HG03565 (cell line): ENCODE data around the gene KSR1.
"Not testable (repeated sequence)": the region's sequence is repeated elsewhere in the genome, so short reads cannot be mapped to it uniquely, and the experiment has no call there.

Experiments used
- ATAC-seq: cut with Tn5 transposase; IDR thresholded peaks from one replicate; pipeline ENCODE4 v1.9.1; 2021; ENCODE audit warnings: mild to moderate bottlenecking, moderate library complexity; ENCODE audit not compliant: unreplicated experiment

The KSR1 gene

GRCh38 chr17:27491713-27492190 is 35.5 kb downstream of the KSR1 start:
- ATAC-seq: no peak

- ATAC-seq: no peak
These were observed 36.2 kb downstream of the KSR1 start for GRCh38 chr17:27492470-27492869.

DNA sequence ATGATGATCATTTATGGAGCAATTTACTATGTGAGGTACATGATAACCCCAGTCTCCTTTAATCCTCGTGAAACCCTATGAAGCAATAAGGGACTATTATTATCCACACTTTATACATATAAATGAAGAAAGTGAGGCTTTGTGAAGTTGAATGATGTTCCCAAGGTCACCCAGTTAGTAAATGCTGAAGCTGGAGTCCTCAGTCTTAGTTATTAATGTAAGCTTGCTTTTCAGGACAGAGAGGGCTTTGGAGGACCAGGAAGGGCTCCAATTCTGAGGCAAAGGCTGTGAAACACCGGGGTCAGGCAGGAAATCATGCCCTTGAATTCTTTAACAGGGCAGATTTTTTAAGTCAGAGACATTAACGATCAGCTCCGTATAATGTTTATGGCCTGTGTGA is 36.8 kb downstream of the KSR1 start:
- ATAC-seq: no peak

DNA sequence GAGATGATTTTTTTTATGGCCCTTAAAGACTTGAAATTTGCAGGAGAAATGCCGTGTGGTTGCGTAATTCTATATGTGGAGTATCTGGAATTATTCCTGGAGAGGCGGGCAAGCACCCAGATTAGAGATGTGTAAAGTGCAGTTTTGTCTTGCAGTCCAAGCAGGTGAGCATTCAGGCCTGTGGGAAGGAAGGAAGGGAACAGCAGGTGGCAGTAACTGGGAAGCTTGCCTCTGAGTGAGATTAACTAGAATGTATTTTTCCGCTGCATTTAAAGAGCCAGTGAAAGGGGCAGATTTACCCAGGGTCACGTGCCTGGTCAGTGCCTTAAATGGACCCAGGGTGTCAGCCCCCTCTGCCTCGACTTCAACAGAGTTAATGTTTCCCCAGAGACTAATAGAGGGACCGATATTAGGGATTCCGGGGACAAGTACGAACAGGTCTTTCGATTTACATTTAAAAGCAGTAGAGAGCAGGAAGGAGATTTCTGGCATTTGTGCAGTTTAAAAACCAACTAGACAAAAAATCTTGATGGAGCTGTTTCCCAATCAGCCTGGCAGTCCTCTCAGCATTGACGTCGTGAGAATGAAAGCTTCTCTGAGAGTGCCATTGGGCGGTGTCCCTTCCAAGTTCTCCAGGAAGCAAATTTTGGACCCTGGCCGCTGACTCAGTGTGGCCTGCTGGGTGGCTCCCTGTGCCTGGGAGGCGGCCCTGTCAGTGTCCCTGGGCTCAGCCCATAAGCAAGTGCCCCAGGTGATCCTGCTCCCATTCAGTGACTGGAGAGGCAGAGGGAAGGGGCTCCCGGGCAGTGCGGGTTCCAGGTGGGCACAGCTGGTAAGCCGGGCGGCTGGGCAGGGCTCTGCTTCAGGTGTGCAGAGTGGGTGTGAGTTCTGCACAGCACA is 38.2 kb downstream of the KSR1 start:
- ATAC-seq: no peak

DNA sequence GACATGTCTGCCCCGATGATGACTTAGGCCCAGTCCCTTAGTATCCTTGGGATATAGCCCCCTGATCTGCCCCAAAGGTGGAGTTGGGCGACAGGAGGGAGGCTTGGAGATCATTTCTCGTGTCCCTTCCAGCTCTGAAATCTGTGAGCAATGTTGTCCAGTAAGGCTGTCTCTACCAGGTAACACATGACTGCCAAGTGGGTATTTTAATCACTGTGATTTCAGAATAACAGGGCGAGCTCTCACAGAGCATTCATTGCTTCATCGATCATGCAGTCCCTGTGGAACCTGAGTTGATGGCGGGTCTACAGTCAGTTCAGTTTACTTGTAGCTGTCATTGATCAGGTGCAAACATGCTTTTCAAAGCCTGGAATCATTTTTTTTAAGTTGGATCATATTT is 39.2 kb downstream of the KSR1 start:
- ATAC-seq: no peak

DNA sequence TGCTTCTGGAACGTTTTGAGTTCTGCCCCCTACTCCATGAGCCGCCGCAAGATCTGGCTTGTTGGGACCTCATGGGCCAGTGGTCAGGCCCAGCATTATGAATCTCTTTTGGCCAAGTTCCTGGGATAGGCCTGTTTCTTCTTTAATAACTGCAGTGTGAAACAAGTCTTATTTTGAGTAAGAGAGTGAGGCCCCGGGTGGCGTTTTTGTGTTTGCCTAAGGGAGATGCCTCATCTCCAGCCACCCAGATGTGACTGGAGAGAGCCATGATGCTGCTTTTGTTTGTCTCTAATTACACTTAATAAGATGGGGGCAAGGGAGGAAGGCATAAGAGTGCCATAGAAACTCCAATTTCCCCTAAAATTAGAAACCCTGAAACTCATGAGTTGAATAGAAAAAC is 39.8 kb downstream of the KSR1 start:
- no peak for ATAC-seq

DNA sequence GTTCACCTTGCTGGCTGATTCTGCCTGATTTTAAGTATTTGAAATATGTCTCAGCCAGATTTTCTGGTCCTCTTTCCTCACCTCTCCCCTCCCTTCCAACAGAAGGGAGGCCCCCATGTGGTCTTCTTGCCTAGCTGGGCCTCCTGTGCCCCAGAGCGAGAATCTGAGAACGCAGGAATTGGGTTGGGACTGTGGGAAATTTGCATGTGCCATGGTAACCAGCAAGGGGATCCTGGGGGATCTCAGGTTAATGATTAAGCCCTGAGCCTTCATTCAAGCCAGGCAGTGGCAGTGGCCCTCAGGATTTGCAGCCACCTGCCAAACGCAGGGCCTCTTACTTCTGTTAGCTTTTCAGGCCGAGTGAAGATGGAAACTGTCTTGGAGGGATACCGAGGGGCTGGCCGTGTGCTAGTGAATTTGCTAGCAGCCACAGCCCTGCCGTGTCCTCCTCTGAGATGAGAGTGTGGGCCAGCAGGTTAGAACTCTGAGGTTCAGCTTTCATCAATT is 40.2 kb downstream of the KSR1 start:
- ATAC-seq: no peak

GRCh38 chr17:27496971-27497370 is 40.7 kb downstream of the KSR1 start:
- no peak for ATAC-seq

DNA sequence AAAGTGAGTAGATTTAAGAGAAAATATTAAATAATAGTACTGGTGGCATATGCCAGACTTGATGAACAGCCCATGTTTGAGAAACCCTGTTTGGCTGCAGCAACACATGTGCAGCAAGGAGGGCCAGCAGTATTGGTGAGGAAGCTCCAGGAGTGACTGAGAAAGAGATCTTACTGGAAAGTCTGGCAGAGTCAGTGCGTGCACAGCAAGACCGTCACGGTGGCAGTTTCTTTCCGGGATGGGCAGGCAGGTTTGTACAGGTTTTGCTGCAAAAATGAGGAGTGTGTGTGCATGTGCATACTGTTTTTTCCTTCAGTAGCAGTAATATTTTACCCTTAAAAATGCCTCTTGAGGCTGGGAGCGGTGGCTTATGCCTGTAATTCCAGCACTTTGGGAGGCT is 41.4 kb downstream of the KSR1 start:
- ATAC-seq: no peak

DNA sequence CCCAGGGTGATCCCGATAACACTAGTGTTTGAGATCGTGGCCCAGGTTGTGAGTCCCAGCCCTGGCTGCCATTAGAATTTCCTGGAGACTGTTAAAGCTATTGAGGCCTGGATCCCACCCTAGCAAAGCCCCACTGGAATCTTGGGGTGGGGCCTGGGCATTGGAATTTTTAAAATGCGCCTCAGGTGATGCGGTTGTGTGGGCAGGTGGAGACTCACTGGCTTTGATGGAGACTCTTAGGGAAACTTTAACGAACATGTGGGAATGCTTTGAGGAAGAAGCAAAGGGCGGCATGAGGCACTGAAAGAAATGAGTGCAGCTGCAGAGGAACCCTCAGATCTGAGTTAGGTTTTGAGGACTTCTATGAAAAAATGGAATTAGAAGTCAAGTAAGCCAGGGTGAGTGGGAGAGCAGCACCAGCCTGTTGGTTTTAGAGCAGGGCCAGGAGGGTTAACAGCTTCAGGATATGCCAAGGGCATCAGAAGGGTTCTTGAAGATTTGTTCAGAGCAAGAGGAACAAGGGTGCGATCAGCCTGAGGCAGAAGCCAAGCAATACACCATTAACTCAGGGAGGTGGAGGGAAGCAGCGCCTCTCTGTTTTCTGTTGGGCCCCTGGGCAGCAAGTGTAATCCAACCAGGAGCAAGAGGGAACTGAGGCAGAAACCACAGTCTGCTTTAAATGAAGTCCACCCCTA is 42.5 kb downstream of the KSR1 start:
- ATAC-seq: no peak

DNA sequence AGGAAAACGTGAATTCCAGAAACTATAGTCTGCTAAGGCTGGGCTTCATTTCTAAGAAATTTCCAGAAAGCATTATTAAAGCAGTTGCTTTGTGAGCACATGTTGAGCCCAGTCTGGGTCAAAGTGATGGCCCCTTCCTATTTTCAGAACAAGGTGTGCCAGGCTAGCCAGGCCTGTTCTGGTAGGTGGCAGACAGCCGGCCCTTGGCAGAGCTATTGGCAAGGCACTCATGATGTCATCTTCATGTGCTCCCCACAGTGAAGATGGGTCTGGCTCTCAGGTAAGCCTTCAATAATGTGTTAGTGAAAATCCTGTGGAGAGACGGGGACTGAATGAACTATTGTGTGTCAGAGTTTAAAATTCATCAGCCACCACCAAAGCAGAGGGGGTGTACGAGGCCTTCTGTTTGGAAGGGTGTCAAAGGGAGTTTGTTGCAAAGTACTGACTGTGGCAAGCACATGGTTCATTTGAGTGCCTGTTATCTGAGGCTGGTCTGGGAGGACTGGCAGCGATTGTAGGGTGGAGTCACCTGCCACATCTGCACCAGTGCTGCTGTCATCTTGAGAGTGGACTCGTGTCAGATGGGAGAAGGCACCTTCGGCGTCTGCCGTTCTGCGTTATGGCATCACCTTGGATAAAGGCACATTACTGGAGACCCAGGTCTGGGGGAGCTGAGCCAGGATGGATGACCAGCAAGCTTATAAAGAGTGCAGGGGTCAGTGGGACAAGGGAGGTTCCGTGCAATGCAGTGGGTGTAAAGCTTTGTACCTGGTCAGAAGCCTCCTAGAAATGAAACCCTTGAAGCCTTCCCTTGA is 43.4 kb downstream of the KSR1 start:
- ATAC-seq: no peak

DNA sequence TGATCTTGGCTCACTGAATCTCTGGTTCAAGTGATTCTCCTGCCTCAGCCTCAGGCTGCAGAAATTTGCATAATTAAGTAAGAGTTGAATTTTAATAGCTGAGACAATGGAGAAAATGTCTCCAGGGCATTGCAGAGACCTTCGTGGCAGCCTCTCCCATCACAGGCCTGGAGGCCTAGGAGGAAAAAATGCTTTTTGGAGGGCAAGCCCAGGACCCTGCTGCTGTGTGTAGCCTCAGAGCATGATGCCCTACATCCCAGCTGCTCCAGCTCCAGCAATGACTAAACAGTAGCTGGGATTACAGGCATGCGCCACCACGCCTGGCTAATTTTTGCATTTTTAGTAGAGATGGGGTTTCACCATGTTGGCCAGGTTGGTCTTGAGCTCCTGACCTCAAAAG is 45.1 kb downstream of the KSR1 start:
- ATAC-seq: not testable (repeated sequence)

- no peak for ATAC-seq
These were observed 46.5 kb downstream of the KSR1 start for GRCh38 chr17:27502526-27503324.

GRCh38 chr17:27503611-27504010 is 47.4 kb downstream of the KSR1 start:
- ATAC-seq: no peak

DNA sequence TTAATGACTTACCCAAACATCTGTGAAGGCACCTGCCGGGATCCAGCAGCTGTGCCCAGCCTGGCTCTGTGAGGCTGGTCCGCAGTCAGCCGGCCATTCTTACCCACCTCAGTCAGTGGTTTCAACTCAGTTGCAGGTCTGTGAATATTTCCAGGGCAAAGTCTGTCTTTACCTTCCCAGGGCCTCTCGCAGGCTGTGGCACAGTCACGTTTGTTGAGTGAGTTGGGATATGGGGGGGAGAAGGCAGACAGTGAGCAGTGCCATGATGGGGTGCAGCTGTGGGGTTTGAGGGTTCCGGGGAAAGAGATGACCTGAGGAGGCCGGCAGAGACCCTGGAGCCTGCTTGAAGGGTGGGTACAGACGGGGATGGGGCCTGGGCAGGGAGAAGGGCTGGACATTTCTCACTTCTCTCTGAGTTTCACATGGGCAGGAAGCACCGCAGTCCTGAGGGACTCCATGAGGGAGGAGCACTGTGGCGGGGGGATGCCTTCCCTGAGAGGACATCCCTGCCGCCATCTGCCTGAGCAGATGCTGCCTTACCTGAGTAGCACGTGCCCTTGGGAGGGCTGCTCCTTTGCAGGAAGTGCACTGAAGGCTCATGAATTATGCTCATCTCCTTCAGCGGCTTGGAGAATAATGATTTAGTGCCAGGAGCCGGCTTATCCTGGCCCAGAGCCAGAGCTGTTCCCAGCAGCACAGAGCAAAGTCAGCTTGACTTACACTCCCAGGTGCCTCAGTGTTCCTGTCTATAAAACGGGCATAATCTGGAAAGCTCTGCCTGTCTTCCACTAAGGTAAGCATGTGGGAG is 48.1 kb downstream of the KSR1 start:
- no peak for ATAC-seq

DNA sequence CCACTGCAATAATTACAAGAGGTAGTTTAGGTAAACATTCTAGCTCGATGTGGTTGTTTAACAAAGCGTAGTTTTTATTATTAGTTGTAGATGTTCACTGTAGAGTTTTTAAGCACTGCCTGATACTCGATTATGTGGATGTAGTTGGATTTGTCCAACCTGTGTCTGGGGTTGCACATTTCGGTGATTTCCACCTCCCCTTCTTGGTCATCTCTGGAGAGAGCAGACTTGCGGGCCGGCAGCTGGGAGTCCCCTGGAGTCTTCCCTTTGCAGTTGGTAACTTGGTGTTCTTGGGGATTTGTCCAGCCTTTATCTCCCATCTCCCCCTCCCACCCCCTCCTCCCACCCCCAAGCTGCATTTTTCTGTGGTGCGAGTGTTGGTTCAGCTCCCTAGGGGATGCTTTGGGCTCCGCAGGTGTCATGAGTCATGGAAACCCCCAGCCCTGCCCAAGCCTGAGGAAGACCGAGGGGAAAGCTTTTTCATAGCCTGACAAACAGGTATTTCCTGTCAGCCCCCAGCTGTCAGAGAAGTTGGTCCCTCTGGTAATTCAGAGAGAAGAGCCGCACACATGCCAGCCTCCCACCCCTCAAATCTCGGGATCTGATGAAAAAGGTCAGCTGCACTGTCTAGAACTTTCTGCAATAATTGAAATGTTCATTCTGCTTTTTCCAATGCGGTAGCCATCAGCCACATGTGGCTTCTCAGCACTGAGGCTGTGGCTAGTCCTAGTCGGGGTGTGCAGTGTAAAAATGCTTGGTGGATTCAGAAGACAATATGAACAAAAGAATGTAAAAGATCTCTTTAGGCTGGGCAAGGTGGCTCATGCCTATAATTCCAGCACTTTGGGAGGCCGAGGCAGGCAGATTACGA is 50.3 kb downstream of the KSR1 start:
- ATAC-seq: peak; percentile 54

DNA sequence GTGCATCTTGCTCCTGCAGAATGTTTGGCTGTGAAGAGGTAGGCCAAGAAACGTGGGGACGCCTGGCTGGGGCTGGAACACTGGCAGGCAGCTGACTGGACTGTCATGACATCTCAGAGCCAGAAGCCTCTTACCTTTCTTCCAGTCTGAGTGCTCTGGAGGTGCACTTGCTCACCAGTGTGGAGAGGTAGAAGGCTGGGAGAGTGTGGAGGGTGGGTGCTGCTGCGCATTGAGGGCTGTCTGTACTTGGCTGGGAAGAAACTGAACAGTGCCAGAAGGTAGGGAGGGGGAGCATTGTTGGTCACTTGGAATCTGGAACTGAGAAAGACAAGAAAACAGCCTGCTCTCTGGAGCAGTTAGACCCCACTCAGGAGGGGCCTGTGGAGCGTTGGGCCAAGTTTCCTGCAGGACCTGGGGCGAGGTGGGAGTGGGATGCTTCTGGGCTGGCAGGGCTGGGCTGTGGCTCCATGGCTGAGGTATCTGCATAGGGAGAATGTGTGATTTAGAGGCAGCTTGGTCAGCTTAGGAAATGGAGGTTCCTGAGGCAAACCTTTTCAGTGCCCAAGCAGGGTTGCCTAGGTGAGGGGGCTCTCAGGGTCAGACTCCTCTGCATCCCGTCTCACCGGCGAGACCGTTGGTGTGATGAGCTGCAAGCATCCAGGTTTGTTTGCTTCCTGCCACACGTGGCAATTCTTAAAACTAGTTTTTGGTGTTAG is 55.1 kb downstream of the KSR1 start:
- ATAC-seq: no peak

- ATAC-seq: no peak
These were observed 55.8 kb downstream of the KSR1 start for GRCh38 chr17:27512031-27512430.
